GM18498 (cell line): Measurements from ENCODE around the gene PGD.
"Not testable (repeated sequence)": the region's sequence is repeated elsewhere in the genome, so short reads cannot be mapped to it uniquely, and the experiment has no call there.

Experiments
- ATAC-seq: cut with Tn5 transposase; IDR thresholded peaks from one replicate; pipeline ENCODE4 v1.9.1; 2021; ENCODE audit warnings: mild to moderate bottlenecking, moderate library complexity; ENCODE audit not compliant: unreplicated experiment

Gene PGD

DNA sequence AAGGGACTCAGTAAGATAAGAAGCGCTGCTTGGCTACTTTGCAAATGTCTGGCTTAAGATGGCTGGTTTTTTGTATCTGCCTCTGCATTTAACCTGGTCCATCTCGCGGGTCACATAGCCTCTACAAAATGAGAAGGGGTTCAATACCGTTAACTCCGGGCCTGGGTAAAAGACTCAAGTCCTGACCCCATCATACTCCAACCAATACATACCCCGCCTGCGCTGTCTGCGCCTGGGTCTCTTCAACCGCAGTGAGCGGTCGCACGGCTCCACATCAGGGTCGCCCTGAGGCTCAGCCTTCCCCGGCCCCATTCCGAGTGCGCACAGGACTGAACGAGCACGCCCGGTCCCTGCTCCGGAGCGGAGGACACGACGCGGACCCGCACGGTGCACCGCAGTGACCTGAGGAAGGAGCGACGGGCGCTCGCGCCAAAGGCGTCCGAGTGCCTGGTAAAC lies 558 bp upstream of the PGD start:
- peak; percentile 28 for ATAC-seq

DNA sequence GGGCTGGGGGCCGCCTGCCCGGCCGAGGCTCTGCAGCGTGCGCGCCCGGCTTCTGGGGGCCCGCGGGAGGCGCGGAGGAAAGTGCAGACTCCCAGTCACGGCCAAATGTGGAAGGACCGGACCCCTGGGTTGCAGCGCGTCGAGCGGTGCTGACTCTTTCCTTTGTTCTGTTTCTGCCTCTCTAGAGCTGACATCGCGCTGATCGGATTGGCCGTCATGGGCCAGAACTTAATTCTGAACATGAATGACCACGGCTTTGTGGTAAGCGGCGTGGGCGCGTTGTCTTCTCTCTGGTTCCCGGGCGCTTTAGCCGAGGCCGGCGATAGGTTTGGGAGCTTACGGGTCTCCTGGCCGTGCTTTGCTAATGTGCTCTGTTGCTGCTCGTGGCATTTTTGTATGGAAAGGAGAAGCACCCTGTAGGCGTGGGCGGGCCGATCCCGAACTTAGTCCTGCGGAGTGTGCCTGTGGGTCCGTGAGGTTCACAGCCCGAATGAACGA lies 629 bp downstream of the PGD start:
- no peak for ATAC-seq

DNA sequence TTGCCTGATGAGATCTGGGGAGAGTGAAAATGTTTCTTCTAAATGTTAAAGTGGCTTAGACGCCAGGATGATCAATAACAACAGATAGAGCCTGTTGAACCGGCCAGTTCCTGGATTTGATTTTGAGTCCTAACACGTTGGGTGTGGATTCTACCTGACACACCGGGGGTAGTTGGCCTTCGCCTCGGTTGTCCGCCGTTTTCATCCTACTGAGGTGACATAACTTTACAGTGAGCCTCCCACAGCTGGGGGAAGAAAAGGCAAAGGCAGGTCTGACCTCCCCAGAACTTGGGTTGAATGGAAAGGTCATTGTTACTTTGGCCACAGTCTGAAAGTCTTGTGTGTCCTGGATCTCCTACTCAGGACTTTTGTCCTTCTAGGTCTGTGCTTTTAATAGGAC lies 1.1 kb downstream of the PGD start:
- no peak for ATAC-seq

DNA sequence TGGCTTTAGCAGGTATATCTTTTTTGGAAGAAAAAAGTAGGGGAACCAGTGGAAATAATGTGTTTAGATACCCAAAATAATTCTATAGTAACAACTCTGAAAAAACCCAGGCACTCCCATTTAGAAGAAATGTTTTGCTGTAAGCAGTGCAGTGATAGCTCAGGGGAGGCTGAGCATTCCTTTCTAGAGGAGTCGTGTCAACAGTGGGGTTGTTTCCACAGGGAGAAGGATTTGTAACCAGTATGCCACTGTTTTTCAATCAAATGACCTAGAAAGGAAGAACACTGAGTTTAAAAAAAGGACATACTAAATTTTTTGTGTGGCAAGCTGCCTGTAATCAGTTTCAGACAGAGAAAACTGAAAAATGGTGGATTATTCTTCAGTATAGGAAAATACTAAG lies 2.4 kb downstream of the PGD start:
- ATAC-seq, result no peak

DNA sequence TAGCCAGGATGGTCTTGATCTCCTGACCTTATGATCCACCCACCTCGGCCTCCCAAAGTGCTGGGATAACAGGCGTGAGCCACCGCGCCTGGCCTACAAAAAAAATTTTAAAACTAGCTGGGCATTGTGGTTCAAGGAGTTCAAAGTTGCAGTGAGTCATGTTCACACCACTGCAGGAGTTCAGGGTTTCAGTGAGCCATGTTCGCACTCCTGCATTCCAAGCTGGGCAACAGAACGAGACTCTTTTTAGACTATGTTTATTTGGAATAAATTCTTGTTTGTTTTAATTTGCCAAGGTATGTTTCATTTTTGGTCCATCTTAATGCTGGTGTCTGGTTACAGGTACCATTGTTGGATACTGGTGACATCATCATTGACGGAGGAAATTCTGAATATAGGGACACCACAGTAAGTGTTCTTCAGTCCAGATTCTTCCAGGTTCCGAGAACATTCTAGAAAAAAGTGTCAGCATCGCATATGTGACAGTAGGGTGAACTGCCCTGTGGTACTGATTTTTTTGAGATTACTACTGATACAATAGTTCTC lies 3.9 kb downstream of the PGD start:
- no peak for ATAC-seq

DNA sequence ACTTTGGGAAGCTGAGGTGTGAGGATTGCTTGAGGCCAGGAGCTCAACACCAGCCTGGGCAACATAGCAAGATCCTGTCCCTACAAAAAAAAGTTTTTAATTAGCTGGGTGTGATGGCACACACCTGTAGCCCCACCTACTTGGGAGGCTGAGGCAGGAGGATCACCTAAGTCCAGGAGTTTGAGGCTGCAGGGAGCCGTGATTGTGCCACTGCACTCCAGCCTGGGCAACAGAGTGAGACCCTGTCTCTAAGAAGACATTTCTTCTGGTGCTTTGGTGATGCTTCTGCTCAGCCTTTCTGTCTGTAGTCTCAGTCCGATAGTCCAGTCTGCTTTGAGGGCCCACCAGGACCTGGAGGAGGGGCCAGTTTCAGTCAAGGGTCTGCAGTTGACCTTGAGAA lies 8.3 kb downstream of the PGD start:
- ATAC-seq, result no peak

DNA sequence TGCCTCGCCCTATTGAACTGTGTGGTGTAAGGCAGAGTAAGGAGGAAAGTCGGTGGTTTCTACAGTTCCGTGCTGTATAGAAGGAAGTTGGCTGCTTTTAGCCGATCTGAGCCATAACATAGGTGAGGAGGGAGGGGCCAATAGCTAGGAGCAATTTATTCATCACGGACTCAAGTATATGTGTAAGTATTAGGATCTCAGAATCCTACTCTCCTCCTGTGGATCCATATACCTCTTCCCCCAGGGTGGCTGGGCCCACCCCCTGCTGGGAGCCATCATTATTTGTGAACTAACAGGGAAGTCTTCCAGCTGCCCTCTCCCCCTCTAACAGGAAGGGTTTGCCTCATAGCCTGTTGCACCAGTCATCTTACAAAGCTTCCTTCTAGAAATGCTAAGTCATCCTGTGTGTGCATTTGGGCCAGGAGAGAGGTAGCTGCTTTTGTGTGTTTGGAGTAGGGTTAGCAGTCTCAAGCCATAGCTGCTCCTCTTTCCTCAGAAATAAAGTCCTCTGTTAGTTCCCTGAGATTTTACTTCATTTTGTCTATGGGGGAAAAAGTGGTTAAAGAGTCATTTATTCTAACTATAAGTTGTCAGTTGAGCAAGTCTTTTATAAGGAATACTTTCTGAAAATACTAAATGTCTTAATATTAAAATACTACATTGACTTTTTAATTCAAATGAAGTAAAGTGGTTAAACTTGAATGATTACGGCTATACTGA lies 16.5 kb downstream of the PGD start:
- ATAC-seq, result no peak

DNA sequence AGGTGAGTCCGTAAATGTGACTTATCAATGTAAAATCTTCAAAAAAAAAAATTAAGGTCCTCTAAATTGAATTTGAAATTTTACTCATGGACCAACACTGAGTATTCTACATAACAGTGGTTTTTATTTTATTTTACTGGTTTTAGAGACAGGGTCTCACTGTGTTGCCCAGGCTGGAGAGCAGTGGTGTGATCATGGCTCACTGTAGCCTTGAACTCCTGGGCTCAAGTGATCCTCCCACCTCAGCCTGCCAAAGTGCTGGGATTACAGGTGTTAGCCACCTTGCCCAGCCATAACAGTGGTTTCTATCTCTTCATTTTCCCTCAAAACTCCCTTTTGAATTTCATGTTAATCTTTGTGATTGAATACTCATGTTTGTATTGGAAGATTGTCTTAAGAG lies 17.1 kb downstream of the PGD start:
- ATAC-seq, result not testable (repeated sequence)

DNA sequence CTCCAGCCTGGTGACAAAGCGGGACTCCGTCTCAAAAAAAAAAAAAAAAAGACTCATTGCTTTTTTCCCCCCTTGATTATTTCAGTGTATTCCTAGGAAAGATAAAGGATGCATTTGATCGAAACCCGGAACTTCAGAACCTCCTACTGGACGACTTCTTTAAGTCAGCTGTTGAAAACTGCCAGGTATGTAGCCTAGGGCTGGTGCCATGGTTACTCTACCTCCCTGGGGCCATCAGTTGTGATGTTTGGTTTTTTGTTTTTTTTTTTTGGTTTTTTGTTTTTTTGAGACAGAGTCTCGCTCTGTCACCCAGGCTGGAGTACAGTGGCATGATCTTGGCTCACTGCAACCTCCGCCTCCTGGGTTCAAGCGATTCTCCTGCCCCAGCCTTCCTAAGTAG lies 19.9 kb downstream of the PGD start:
- ATAC-seq, result not testable (repeated sequence)

DNA sequence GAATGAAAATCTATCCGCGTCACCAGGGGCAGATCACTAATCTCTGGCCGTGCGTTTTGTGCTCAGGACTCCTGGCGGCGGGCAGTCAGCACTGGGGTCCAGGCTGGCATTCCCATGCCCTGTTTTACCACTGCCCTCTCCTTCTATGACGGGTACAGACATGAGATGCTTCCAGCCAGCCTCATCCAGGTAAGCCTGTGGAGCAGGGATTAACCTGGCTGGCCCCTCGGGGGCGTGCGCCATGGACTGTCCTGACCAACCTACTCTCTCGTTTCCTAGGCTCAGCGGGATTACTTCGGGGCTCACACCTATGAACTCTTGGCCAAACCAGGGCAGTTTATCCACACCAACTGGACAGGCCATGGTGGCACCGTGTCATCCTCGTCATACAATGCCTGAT lies 20.5 kb downstream of the PGD start:
- no peak for ATAC-seq

DNA sequence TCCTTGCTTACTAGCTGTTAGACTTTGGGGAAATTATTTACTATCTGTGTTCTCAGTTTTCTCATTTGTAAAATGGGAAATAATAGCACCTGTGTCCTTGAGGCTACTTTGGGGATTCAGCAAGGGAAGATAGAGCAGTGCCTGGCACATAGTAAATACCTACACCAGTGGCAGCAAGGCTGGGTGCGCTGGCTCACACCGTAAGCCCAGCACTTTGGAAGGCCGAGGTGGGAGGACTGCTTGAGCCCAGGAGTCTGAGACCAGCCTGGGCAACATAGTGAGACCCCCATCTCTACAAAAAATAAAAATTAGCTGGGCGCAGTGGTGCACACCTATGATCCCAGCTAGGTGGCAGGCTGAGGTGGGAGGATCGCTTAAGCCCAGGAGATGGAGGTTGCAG lies 22.8 kb downstream of the PGD start:
- no peak for ATAC-seq

DNA sequence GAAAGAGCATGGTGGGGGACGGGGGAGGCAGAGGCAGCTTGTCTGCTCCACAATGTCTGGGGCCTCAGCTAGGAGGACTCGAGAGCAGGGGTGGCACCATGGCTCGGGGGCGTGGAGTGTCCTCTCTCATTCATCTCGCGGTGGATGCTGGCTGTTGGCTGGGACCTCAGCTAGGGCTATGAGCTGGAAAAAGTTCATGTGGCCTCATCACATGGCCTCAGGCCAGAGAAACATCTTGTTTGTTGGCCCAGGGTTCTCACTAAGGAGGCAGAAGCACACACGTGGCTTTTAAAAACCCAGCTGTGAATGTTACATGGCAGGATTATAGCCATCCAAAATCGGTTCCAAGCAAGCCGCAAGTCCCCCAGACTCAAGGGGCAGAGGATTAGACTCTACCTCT lies 25.2 kb downstream of the PGD start:
- no peak for ATAC-seq

DNA sequence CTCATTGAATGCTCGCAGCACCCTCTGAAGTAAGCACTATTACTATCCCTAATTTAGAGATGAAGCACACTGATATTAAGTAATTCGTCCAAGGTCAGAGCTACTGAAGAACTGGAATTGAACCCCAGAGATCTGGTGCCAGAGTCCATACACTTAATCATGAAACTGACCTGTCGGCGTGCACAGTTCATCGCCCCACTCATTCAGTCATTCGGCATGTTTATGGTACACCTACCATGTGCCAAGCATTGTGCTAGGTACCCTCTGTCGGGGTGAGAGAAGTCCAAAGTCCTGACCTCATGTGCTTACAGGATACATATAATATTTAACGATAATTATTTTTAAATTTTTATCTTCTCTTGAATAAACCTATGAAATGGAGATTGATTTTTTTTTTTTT lies 25.8 kb downstream of the PGD start:
- ATAC-seq, result no peak

DNA sequence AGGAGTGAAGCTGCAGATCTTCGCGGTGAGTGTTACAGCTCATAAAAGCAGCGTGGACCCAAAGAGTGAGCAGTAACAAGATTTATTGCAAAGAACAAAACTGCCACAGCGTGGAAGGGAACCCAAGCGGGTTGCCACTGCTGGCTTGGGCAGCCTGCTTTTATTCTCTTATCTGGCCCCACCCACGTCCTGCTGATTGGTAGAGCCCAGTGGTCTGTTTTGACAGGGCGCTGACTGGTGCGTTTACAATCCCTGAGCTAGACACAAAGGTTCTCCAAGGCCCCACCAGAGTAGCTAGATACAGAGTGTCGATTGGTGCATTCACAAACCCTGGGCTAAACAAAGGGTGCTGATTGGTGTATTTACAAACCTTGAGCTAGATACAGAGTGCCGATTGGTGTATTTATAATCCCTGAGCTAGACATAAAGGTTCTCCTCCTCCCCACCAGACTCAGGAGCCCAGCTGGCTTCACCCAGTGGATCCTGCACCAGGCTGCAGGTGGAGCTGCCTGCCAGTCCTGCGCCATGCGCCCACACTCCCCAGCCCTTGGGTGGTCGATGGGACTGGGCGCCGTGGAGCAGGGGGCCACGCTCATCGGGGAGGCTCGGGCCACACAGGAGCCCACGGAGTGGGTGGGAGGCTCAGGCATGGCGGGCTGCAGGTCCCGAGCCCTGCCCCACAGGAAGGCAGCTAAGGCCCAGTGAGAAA lies 27.1 kb downstream of the PGD start:
- ATAC-seq, result not testable (repeated sequence)

DNA sequence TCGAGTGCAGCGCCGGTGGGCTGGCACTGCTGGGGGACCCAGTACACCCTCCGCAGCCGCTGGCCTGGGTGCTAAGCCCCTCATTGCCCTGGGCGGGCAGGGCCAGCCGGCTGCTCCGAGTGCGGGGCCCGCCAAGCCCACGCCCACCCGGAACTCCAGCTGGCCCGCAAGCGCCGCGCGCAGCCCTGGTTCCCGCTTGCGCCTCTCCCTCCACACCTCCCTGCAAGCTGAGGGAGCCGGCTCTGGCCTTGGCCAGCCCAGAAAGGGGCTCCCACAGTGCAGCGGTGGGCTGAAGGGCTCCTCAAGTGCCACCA lies 27.6 kb downstream of the PGD start:
- not testable (repeated sequence) for ATAC-seq

DNA sequence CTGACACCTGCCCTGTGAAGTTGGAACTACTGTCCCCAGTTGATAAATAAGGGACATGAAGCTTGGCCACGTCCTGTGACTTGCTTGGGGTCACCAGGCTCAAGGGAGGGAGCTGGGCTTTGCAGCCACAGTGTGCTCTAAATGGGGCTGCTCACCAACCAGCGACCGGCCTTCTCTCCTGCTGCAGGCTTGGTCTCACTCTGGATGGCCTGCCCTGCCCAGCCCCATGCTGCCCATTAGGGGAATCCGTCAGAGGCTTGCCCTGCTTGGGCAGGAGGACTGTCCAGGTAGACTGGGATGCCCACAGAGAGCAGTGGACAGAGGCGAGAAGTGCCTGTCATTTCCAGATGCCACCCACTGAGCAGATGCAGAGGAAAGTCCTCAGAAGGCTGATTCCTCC lies 30.1 kb downstream of the PGD start:
- no peak for ATAC-seq

DNA sequence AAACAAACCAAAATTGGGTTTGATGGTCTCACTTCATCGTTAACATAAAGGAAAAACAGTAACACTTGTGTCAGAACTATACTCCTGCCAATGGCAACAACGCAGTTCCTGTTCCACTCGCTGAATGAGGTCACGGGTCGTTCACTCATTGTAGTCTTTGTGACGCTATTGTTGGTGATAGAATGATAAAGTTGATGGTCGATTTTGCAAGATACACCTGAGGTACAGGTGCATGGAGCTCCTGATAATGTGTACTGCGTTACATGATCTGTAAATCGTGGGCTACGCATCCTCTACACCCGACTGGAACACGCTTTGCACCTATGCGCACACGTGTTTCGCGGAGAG lies 31.0 kb downstream of the PGD start:
- peak; percentile 3 for ATAC-seq

DNA sequence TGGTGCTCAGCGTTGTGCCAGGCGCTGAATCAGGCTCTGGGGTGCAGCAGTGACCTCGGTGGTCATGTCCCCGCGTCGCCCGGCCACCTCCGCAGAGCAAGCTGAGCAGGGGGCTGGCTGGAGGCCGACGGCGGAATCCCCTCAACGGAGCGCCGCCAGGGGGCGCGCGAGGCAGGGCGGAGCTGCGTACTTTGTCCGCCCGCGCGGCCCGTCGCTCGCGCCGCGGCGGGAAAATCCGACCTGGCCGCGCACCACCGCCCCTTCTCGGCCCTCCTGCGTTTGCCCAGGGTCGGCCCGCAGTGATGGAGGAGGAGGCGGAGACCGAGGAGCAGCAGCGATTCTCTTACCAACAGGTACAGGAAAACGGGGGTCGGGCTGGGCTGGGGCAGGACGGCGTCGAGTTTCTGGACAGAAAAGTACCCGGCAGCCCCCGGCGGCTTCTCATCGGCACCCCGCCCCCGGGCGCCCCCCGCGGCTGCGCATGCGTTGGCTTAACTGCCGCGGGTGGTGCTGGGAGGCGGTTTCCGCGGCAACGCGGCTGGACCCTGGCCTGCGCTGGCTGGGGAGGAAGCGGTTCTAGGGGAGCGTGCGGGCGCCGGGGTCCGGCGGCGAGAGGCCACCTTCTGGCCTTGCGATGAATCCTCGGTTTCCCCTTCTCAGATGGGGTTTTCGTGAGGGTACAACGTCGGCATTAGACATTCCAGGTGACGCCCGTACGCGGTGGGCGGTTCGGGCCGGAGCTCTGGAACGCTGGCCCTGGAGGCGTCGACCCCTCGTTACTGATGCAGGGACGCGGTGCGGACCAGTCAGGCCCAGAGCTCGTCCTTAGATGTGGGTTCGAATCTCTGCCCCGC lies 31.6 kb downstream of the PGD start, which contains the start of gene CENPS:
CENPS (plus strand) TSS at position 218 of the 854 bp plus-strand sequence; CDS start at position 303, 85 bp downstream.
- peak; percentile 86 for ATAC-seq

DNA sequence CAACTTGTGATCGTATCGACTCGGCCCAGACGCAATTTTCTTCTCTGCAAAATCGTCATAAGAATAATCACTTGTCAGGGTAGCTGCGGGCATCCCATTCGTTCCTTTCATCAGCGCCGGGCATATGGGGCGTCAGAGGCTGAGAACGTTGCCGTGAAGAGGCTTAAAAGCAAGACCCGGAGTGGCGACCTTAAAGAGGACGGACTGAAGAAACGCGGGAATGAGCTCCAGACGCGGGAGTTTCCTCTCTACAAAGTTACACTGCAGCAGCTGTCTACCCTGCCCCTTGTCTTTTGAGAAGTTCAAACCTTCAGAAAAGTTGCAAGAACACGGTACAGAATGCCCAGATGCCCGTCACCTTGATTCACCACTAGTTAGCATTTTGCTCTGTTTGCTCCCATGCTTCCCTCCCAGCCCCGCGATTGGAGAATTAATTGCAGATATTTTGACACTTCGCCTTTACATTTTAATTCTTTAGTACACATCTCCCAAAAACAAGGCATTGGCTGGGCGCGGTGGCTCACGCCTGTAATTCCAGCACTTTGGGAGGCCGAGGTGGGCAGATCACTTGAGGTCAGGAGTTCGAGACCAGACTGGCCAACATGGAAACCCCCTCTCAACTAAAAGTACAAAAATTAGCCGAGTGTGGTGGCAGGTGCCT lies 32.3 kb downstream of the PGD start:
- no peak for ATAC-seq

DNA sequence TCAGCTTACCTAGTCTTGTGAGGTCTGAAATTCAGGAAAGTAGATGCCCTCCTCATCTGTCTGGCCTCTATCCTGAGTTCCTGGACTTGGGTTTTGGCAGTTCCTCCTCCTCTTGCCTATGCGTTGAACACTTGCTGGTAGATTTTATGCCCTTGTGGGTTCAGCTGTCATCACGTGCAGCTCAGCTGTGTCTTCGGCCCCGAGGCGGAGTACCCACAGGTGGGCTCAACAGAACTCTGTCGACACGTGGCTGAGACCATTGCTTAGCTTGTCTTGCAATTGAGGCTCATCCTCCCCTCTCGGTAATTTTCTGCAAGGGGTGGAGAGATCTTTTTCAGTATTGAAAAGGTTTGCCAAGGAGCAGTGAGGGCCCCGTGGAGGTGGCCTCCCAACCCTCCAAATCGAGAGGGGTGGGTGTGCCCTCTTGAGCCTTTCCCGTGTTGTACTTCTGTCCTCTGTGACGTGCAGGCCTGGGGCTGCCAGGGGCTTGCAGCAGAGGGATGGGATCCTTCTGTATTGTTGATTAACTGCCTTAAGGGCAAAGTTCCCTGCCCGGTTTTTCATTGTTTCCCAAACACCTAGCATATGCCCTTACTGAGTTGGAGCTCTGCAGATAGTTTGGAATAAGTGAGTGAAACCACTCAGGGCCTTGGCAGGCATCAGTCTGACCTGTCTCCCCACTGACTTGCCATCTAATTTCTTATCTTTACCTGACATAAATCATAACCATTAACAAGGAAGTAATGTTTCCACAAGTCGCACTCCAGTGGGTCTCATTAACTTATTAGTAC lies 34.2 kb downstream of the PGD start:
- ATAC-seq, result no peak
